ENCODE measurements around the gene B4GALT4.

DNA sequence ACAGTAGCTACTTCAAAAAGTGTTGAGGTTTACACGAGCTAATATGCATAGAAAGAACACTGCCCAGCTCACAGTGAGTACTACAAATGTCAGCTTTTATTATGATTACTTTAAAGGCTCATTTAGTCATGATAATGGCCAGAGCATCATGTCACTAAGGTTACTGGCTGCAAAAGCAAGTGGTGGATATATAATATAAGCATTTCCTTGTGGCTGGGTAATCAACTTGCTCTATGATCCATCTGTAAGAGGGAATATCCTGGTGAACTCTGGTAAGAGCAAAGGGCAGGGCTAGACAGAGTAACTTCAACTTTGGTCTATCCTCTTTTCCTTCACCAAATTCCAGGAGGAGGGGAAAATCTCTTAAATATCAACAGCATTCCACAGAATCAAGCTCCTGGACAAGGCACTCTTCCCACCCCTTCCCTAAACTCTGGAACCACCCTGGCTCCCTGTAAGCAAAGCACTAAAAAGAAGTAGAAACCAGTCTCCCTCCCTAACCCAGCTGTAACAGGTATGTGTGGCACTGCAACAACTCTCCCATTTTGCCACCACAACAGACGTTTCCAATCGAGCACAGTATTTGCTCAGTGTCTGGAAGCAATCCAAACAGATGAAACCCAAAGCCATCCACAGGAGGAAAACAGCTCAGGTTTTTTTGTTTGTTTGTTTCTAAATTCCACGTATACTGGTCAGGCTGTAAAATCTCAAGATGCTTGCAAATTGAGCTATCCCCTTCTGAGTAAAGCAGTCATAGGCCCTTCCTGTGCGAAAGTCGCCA is 13.4 kb downstream of the B4GALT4 start:
- TF ChIP-seq, protein P1, sequence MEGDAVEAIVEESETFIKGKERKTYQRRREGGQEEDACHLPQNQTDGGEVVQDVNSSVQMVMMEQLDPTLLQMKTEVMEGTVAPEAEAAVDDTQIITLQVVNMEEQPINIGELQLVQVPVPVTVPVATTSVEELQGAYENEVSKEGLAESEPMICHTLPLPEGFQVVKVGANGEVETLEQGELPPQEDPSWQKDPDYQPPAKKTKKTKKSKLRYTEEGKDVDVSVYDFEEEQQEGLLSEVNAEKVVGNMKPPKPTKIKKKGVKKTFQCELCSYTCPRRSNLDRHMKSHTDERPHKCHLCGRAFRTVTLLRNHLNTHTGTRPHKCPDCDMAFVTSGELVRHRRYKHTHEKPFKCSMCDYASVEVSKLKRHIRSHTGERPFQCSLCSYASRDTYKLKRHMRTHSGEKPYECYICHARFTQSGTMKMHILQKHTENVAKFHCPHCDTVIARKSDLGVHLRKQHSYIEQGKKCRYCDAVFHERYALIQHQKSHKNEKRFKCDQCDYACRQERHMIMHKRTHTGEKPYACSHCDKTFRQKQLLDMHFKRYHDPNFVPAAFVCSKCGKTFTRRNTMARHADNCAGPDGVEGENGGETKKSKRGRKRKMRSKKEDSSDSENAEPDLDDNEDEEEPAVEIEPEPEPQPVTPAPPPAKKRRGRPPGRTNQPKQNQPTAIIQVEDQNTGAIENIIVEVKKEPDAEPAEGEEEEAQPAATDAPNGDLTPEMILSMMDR (conservative IDR thresholded peaks at IDR 0.05) = no peak
- TF ChIP-seq EZH2 (IDR thresholded peaks at IDR 0.05; ENCODE audit: low read depth) = no peak
